K562 (cell line): ENCODE results near the gene ZYG11A. TPM values are rescaled to one million over a fixed set of nuclear protein-coding genes. Genes with fewer than 3 reads are reported as not detected.
A peak's percentile ranks its signal among the peaks of the same experiment; 100 is the strongest.

Experiments used
- BMI1 ChIP-seq: fragments of 150-350 bp; IDR thresholded peaks from 2 replicates; pipeline ENCODE4 v1.6.1; 2014; ENCODE audit warnings: low read length
- CHD4 ChIP-seq: fragments of 200-600 bp; sonication (generic); IDR thresholded peaks from 3 replicates; pipeline ENCODE4 v1.6.1; 2012; ENCODE audit warnings: low read depth, mild to moderate bottlenecking, mixed read lengths, low read length, inconsistent platforms; ENCODE audit not compliant: insufficient read depth, insufficient replicate concordance, poor library complexity, severe bottlenecking
- DIDO1 ChIP-seq: fragments of 450-650 bp; IDR thresholded peaks from 2 replicates; pipeline ENCODE4 v1.6.1; 2016; ENCODE audit warnings: low read depth, missing biosample characterization, missing genetic modification characterization
- FOXJ3 ChIP-seq: sonication (generic); formaldehyde crosslinking; IDR thresholded peaks from 2 replicates; pipeline ENCODE4 v1.4.0; 2020; ENCODE audit warnings: mild to moderate bottlenecking, missing genetic modification reagents
- KAT2B ChIP-seq: IDR thresholded peaks from one replicate; pipeline ENCODE4 v1.6.1; 2012; ENCODE audit warnings: low read depth, mild to moderate bottlenecking, control low read depth, inconsistent platforms, low read length, moderate library complexity
- KDM2B ChIP-seq: fragments of 250-450 bp; sonication (Bioruptor Pico); IDR thresholded peaks from 2 replicates; pipeline ENCODE4 v1.8.0; 2021; ENCODE audit warnings: mild to moderate bottlenecking, moderate library complexity
- MEF2D ChIP-seq: conservative IDR thresholded peaks from 2 replicates; pipeline ENCODE4 v1.6.1; 2016; ENCODE audit warnings: low read depth, missing genetic modification characterization, missing compliant biosample characterization
- NFIC ChIP-seq: fragments of 450-650 bp; IDR thresholded peaks from 2 replicates; pipeline ENCODE4 v1.6.1; 2017; ENCODE audit warnings: mild to moderate bottlenecking, inconsistent platforms
- POLR2G ChIP-seq: fragments of 200-400 bp; formaldehyde crosslinking; IDR thresholded peaks from 2 replicates; pipeline ENCODE4 v1.6.1; 2017; ENCODE audit warnings: low read depth, mild to moderate bottlenecking, antibody characterized with exemption, low read length, moderate library complexity
- PPARD ChIP-seq: fragments of 250-450 bp; sonication (Bioruptor Pico); IDR thresholded peaks from 2 replicates; pipeline ENCODE4 v1.8.0; 2022; ENCODE audit warnings: inconsistent platforms, mild to moderate bottlenecking, moderate library complexity
- RCOR1 ChIP-seq, 2 experiments: IDR thresholded peaks; 2 replicates each; pipeline ENCODE4 v1.6.1; 2012; ENCODE audit warnings: low read depth in 2 of 2, low read length in 2 of 2, borderline replicate concordance in 1 of 2, improper control_type of control experiment in 1 of 2
- SMC3 ChIP-seq: conservative IDR thresholded peaks from 2 replicates; pipeline ENCODE4 v1.6.1; 2011; ENCODE audit warnings: low read depth, low read length, improper control_type of control experiment; ENCODE audit not compliant: insufficient read depth
- TSC22D4 ChIP-seq: fragments of 450-650 bp; IDR thresholded peaks from 2 replicates; pipeline ENCODE4 v1.6.1; 2016; ENCODE audit warnings: missing genetic modification characterization, missing biosample characterization, control low read depth
- ZBED1 ChIP-seq: IDR thresholded peaks from 2 replicates; pipeline ENCODE4 v1.6.1; 2014
- ZBTB17 ChIP-seq: fragments of 450-650 bp; formaldehyde crosslinking; IDR thresholded peaks from 2 replicates; pipeline ENCODE4 v1.4.0; 2020; ENCODE audit warnings: mild to moderate bottlenecking
- ZFP1 ChIP-seq: fragments of 450-650 bp; formaldehyde crosslinking; IDR thresholded peaks from 2 replicates; pipeline ENCODE4 v1.4.0; 2020; ENCODE audit warnings: mild to moderate bottlenecking, mixed read lengths
- ZNF165 ChIP-seq: fragments of 250-450 bp; sonication (Bioruptor Pico); IDR thresholded peaks from 2 replicates; pipeline ENCODE4 v1.4.0; 2020; ENCODE audit warnings: borderline replicate concordance
- ZNF668 ChIP-seq: fragments of 250-450 bp; sonication (Bioruptor Pico); IDR thresholded peaks from 2 replicates; pipeline ENCODE4 v1.8.0; 2022; ENCODE audit warnings: mild to moderate bottlenecking, inconsistent platforms
- ZNF764 ChIP-seq: fragments of 250-450 bp; sonication (Bioruptor Pico); IDR thresholded peaks from 2 replicates; pipeline ENCODE4 v1.4.0; 2020; ENCODE audit warnings: low read depth, mild to moderate bottlenecking, moderate library complexity
- ZNF766 ChIP-seq: fragments of 200-800 bp; sonication (Bioruptor generic); conservative IDR thresholded peaks from 2 replicates; pipeline ENCODE4 v1.6.1; 2016; ENCODE audit warnings: missing genetic modification characterization, missing compliant biosample characterization
- polyA plus RNA-seq, 8 experiments: library from polyadenylated mRNA; depleted of rRNA in 4 of 8; stranded (reverse) in 5 of 8; unstranded in 3 of 8; fragments of >200 nt; fragmentation: Nextera tagmentation in 2 of 8; fragmentation: Illumina TruSeq in 1 of 8; extraction: Ambion mirVana in 2 of 8; extraction: Trizol in 1 of 8; gene quantifications; 2 replicates each; pipeline versions ENCODE4 v1.2.1 to v1.2.3, GENCODE V29; 2011 to 2014; ENCODE audit warnings: inconsistent platforms in 1 of 8, missing spikeins in 1 of 8
- total RNA-seq, 7 experiments: library from RNA; depleted of rRNA in 6 of 7; stranded (reverse); fragments of >200 nt in 6 of 7; fragmentation: Illumina TruSeq in 2 of 7; extraction: Trizol in 2 of 7; gene quantifications; 2 replicates each; pipeline versions ENCODE4 v1.2.1 to v1.2.3, GENCODE V29; 2011 to 2021; ENCODE audit warnings: low replicate concordance in 1 of 7
- TF ChIP-seq, protein P1 (sequence below): sonication (generic); formaldehyde crosslinking; IDR thresholded peaks from 2 replicates; pipeline ENCODE4 v1.8.0; 2022; ENCODE audit warnings: missing genetic modification reagents, mild to moderate bottlenecking, moderate library complexity, borderline replicate concordance
- TF ChIP-seq, protein P2 (sequence below): IDR thresholded peaks from 2 replicates; pipeline ENCODE4 v1.6.1; 2011; ENCODE audit not compliant: insufficient read length; ENCODE audit errors: extremely low read depth
- TF ChIP-seq, protein P3 (sequence below): sonication (generic); formaldehyde crosslinking; IDR thresholded peaks from 2 replicates; pipeline ENCODE4 v1.8.1; 2023; ENCODE audit warnings: missing genetic modification reagents, mild to moderate bottlenecking, borderline replicate concordance

ZYG11A gene
- total and polyA plus RNA-seq, 9 of the 15 experiments (the other 6 are each of a cell fraction or from before 2014, with no cell fraction given) = 4.5 to 21.9 (median 14.0) TPM

DNA sequence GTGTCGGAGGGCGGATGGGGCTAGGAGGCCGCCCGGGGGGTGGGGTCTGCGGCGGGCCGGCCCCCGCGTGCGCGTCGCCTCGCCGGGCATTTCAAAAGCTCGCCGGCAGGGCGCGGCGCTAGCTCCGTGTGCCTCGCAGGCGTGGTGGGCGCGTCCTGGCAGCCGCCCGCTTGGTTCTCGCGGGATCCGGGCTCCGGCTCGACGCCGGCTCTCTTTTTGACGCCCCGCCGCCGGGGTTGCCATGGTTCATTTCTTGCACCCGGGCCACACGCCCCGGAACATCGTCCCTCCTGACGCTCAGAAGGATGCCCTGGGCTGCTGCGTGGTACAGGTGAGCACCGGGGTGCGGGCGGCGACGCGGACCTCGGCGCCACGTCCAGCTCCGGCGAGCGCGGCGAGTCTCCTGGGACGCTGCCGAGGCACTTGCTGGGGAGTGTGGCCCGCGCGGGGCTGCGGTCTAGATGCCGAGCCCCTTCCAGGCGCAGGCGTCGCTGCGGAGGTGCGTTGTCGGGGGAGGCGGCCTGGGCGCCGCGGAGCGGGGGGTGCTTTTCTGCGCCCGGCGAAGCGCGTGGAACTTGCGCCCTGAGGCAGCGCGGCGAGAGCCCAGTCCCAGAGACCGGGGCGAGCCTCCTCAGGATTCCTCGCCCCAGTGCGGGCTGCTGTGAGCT lies at the start of gene ZYG11A (continued):
- TF ChIP-seq RCOR1 (IDR thresholded peaks at IDR 0.05; ENCODE audit: borderline replicate concordance in 1 of 2, low read depth in 2 of 2, low read length in 2 of 2) (peak in 1 of 2 experiments; percentile 77; a peak in 2 of 4 replicates), KDM2B (CRISPR knock-in tag) (no peak; the same call in 1 of the 2 replicates), BMI1 (no peak), NFIC (peak; percentile 86), ZFP1 (CRISPR knock-in tag) (no peak), ZBED1 (0 out of 2 replicates have a peak, but pooled peaks have one; percentile 9), CHD4 (peak; percentile 30), DIDO1 (tag) (no peak), ZNF165 (no peak), SMC3 (0 out of 2 replicates have a peak, but pooled peaks have one; percentile 16), PPARD (CRISPR knock-in tag) (no peak), MEF2D (tag) (no peak), ZNF766 (CRISPR knock-in tag) (0 out of 2 replicates have a peak, but pooled peaks have one; percentile 10), KAT2B (no peak), FOXJ3 (CRISPR knock-in tag) (no peak), POLR2G (peak; percentile 93), TSC22D4 (tag) (no peak), ZNF668 (CRISPR knock-in tag) (no peak), ZBTB17 (peak; percentile 74; the same call in 1 of the 2 replicates), ZNF764 (CRISPR knock-in tag) (no peak)
- TF ChIP-seq, protein P1, sequence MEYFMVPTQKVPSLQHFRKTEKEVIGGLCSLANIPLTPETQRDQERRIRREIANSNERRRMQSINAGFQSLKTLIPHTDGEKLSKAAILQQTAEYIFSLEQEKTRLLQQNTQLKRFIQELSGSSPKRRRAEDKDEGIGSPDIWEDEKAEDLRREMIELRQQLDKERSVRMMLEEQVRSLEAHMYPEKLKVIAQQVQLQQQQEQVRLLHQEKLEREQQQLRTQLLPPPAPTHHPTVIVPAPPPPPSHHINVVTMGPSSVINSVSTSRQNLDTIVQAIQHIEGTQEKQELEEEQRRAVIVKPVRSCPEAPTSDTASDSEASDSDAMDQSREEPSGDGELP (CRISPR knock-in tag) = peak; percentile 84
- TF ChIP-seq, protein P2, sequence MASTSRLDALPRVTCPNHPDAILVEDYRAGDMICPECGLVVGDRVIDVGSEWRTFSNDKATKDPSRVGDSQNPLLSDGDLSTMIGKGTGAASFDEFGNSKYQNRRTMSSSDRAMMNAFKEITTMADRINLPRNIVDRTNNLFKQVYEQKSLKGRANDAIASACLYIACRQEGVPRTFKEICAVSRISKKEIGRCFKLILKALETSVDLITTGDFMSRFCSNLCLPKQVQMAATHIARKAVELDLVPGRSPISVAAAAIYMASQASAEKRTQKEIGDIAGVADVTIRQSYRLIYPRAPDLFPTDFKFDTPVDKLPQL = no peak
- TF ChIP-seq, protein P3, sequence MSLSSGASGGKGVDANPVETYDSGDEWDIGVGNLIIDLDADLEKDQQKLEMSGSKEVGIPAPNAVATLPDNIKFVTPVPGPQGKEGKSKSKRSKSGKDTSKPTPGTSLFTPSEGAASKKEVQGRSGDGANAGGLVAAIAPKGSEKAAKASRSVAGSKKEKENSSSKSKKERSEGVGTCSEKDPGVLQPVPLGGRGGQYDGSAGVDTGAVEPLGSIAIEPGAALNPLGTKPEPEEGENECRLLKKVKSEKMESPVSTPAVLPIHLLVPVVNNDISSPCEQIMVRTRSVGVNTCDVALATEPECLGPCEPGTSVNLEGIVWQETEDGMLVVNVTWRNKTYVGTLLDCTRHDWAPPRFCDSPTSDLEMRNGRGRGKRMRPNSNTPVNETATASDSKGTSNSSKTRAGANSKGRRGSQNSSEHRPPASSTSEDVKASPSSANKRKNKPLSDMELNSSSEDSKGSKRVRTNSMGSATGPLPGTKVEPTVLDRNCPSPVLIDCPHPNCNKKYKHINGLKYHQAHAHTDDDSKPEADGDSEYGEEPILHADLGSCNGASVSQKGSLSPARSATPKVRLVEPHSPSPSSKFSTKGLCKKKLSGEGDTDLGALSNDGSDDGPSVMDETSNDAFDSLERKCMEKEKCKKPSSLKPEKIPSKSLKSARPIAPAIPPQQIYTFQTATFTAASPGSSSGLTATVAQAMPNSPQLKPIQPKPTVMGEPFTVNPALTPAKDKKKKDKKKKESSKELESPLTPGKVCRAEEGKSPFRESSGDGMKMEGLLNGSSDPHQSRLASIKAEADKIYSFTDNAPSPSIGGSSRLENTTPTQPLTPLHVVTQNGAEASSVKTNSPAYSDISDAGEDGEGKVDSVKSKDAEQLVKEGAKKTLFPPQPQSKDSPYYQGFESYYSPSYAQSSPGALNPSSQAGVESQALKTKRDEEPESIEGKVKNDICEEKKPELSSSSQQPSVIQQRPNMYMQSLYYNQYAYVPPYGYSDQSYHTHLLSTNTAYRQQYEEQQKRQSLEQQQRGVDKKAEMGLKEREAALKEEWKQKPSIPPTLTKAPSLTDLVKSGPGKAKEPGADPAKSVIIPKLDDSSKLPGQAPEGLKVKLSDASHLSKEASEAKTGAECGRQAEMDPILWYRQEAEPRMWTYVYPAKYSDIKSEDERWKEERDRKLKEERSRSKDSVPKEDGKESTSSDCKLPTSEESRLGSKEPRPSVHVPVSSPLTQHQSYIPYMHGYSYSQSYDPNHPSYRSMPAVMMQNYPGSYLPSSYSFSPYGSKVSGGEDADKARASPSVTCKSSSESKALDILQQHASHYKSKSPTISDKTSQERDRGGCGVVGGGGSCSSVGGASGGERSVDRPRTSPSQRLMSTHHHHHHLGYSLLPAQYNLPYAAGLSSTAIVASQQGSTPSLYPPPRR (CRISPR knock-in tag) = 0 out of 2 replicates have a peak, but pooled peaks have one; percentile 45
